Activated CD8-positive, alpha-beta T cell treated with anti-CD3 and anti-CD28 coated beads, Interleukin-2, amount 10 ng/mL, durations not matched to agents 7 days and 5 days (primary cell): ENCODE measurements around the gene AP5B1. TPM values are rescaled to one million over a fixed set of nuclear protein-coding genes. Genes with fewer than 3 reads are reported as not detected.
"Not testable (repeated sequence)": the region's sequence is repeated elsewhere in the genome, so short reads cannot be mapped to it uniquely, and the experiment has no call there.

ENCODE experiments used
- ATAC-seq: fragments of 150-1000 bp; cut with Tn5 transposase; one replicate; pipeline ENCODE4 v1.10.0; 2021; ENCODE audit warnings: moderate library complexity
- CTCF ChIA-PET: fragments of 350-600 bp; sonication (Branson Sonifier 250); formaldehyde crosslinking; loops from one replicate; lab custom pipeline; 2021; ENCODE audit warnings: antibody characterized with exemption; lab: Charles Lee
- POLR2A ChIA-PET: fragments of 350-600 bp; sonication (Branson Sonifier 250); formaldehyde crosslinking; loops from one replicate; lab custom pipeline; 2021; ENCODE audit warnings: antibody characterized with exemption; lab: Charles Lee
- DNase-seq: peaks from one replicate; pipeline ENCODE4 v3.0.0-alpha.2; 2020
- H3K27ac Mint-ChIP-seq: one replicate; pipeline ENCODE4 v1.8.0; 2021; ENCODE audit warnings: mild to moderate bottlenecking, mixed read lengths
- H3K27me3 Mint-ChIP-seq: one replicate; pipeline ENCODE4 v1.8.0; 2021; ENCODE audit warnings: low read depth, mixed read lengths
- H3K36me3 Mint-ChIP-seq: one replicate; pipeline ENCODE4 v1.8.0; 2021; ENCODE audit warnings: low read depth, mixed read lengths
- H3K4me1 Mint-ChIP-seq: one replicate; pipeline ENCODE4 v1.8.0; 2021; ENCODE audit warnings: low read depth, mixed read lengths
- H3K4me3 Mint-ChIP-seq: one replicate; pipeline ENCODE4 v1.8.0; 2021; ENCODE audit warnings: mild to moderate bottlenecking, mixed read lengths
- H3K9me3 Mint-ChIP-seq: one replicate; pipeline ENCODE4 v1.8.0; 2022; ENCODE audit warnings: mixed read lengths; ENCODE audit not compliant: insufficient read depth
- total RNA-seq, 2 experiments: library from RNA; stranded (reverse); gene quantifications; one replicate each; pipeline ENCODE4 v1.2.3, GENCODE V29; 2021

Gene AP5B1
- total RNA-seq, 2 experiments from 2014 or later = 21.9 to 22.5 TPM

- Mint-ChIP-seq H3K4me1 (no peaks in the 10 kb centered on the region), H3K4me3 (no peak overlapping the region), H3K36me3 (no peaks in the 10 kb centered on the region), H3K27me3 (peaks cover 40% of the 10 kb centered on the region), H3K9me3 (no peaks in the 10 kb centered on the region), H3K27ac (no peak overlapping the region)
- DNase-seq (no peak), ATAC-seq (no peak)
- ChIA-PET CTCF (interaction anchor here (0.9 to 1.4 kb wide), 4 partner anchors 18 to 78 kb away, joined by 3 to 7 read pairs (median 4); no protein-coding TSS in a partner anchor), POLR2A (no interaction called here)
Observed at GRCh38 chr11:65745049-65745448, 35.7 kb downstream of the AP5B1 start.

- DNase-seq = no peak
- Mint-ChIP-seq H3K36me3 (no peaks in the 10 kb centered on the region), H3K27me3 (peaks cover 36% of the 10 kb centered on the region), H3K27ac (no peak overlapping the region), H3K9me3 (no peaks in the 10 kb centered on the region), H3K4me1 (no peaks in the 10 kb centered on the region), H3K4me3 (no peak overlapping the region)
- ChIA-PET CTCF (interaction anchor here (0.9 to 1.4 kb wide), 5 partner anchors 18 to 78 kb away, joined by 3 to 7 read pairs (median 4); no protein-coding TSS in a partner anchor), POLR2A (no interaction called here)
- ATAC-seq = no peak
Observed at GRCh38 chr11:65744699-65745042, 36.1 kb downstream of the AP5B1 start.

GRCh38 chr11:65744026-65744698 lies 36.6 kb downstream of the AP5B1 start:
- Mint-ChIP-seq H3K9me3 (no peaks in the 10 kb centered on the region), H3K27ac (no peak overlapping the region), H3K27me3 (peaks cover 31% of the 10 kb centered on the region), H3K4me3 (no peak overlapping the region), H3K36me3 (no peaks in the 10 kb centered on the region), H3K4me1 (no peaks in the 10 kb centered on the region)
- POLR2A ChIA-PET = no interaction called here
- CTCF ChIA-PET = interaction anchor here (0.9 to 1.4 kb wide), 5 partner anchors 17 to 79 kb away, joined by 3 to 7 read pairs (median 4); no protein-coding TSS in a partner anchor
- no peak for DNase-seq
- no peak for ATAC-seq

- ATAC-seq (no peak), DNase-seq (no peak)
- Mint-ChIP-seq H3K9me3 (no peaks in the 10 kb centered on the region), H3K27ac (no peak overlapping the region), H3K4me3 (no peak overlapping the region), H3K36me3 (no peaks in the 10 kb centered on the region), H3K27me3 (peaks cover 27% of the 10 kb centered on the region), H3K4me1 (no peaks in the 10 kb centered on the region)
- CTCF ChIA-PET = interaction anchor here (1.2 to 1.4 kb wide), 2 partner anchors 20 to 36 kb away, joined by 3 to 7 read pairs; no protein-coding TSS in a partner anchor
- POLR2A ChIA-PET = no interaction called here
Observed at GRCh38 chr11:65743681-65744025, 37.1 kb downstream of the AP5B1 start.

GRCh38 chr11:65742353-65742752 lies 38.4 kb downstream of the AP5B1 start:
- Mint-ChIP-seq H3K27me3 (peaks cover 31% of the 10 kb centered on the region), H3K9me3 (peaks cover 4% of the 10 kb centered on the region), H3K27ac (no peak overlapping the region), H3K4me3 (no peak overlapping the region), H3K36me3 (no peaks in the 10 kb centered on the region), H3K4me1 (no peaks in the 10 kb centered on the region)
- POLR2A ChIA-PET = interaction anchor here (0.8 kb wide), 1 partner anchor 19 kb away, joined by 4 read pairs; no protein-coding TSS in a partner anchor
- ATAC-seq (no peak), DNase-seq (no peak)
- CTCF ChIA-PET = no interaction called here

GRCh38 chr11:65741185-65741584 lies 39.6 kb downstream of the AP5B1 start:
- H3K36me3 Mint-ChIP-seq = peaks cover 3% of the 10 kb centered on the region
- POLR2A ChIA-PET = no interaction called here

GRCh38 chr11:65739022-65739421 lies 41.8 kb downstream of the AP5B1 start:
- Mint-ChIP-seq H3K36me3 (peaks cover 3% of the 10 kb centered on the region), H3K27me3 (peaks cover 28% of the 10 kb centered on the region), H3K4me3 (no peak overlapping the region), H3K4me1 (no peaks in the 10 kb centered on the region), H3K9me3 (peaks cover 17% of the 10 kb centered on the region), H3K27ac (no peak overlapping the region)
- CTCF ChIA-PET = no interaction called here
- ATAC-seq = no peak
- POLR2A ChIA-PET = no interaction called here
- no peak for DNase-seq

More at GRCh38 chr11:65741185-65741584, 39.6 kb downstream of the AP5B1 start:
- Mint-ChIP-seq H3K27ac (no peak overlapping the region), H3K27me3 (peaks cover 30% of the 10 kb centered on the region), H3K4me1 (no peaks in the 10 kb centered on the region), H3K4me3 (no peak overlapping the region), H3K9me3 (peaks cover 15% of the 10 kb centered on the region)
- CTCF ChIA-PET = interaction anchor here (1.8 kb wide), 1 partner anchor 20 kb away, joined by 6 read pairs; the partner anchor contains the start of gene RNASEH2C
- DNase-seq (no peak), ATAC-seq (no peak)

- H3K4me3 Mint-ChIP-seq = no peak overlapping the region
- H3K36me3 Mint-ChIP-seq = peaks cover 3% of the 10 kb centered on the region
- DNase-seq = no peak
- ChIA-PET POLR2A (no interaction called here), CTCF (interaction anchor here (1.5 to 3.4 kb wide), 2 partner anchors 10 to 43 kb away, joined by 3 to 17 read pairs; partner anchors contain the start of gene AP5B1)
- H3K27ac Mint-ChIP-seq = no peak overlapping the region
- peaks cover 34% of the 10 kb centered on the region for H3K27me3 Mint-ChIP-seq
- no peak for ATAC-seq
- H3K4me1 Mint-ChIP-seq = no peaks in the 10 kb centered on the region
- peaks cover 17% of the 10 kb centered on the region for H3K9me3 Mint-ChIP-seq
Observed at GRCh38 chr11:65736810-65737209, 44.0 kb downstream of the AP5B1 start.

- H3K4me3 Mint-ChIP-seq, H3K36me3 Mint-ChIP-seq, DNase-seq, ATAC-seq, H3K27ac Mint-ChIP-seq, POLR2A ChIA-PET, H3K4me1 Mint-ChIP-seq: not testable (repeated sequence)
- Mint-ChIP-seq H3K27me3 (peaks cover 31% of the 10 kb centered on the region), H3K9me3 (peaks cover 17% of the 10 kb centered on the region)
- CTCF ChIA-PET = interaction anchor here (1.4 kb wide), 1 partner anchor 82 kb away, joined by 3 read pairs; no protein-coding TSS in a partner anchor
Observed at GRCh38 chr11:65735111-65735510, 45.7 kb downstream of the AP5B1 start.

GRCh38 chr11:65730461-65730860 lies 50.3 kb downstream of the AP5B1 start:
- ChIA-PET CTCF (interaction anchor here (0.8 kb wide), 1 partner anchor 292 kb away, joined by 3 read pairs; no protein-coding TSS in a partner anchor), POLR2A (interaction anchor here (0.8 kb wide), 1 partner anchor 10 kb away, joined by 3 read pairs; the partner anchor contains the start of gene RNASEH2C)
- H3K4me1 Mint-ChIP-seq = no peaks in the 10 kb centered on the region
- no peak for ATAC-seq
- DNase-seq = no peak
- peaks cover 15% of the 10 kb centered on the region for H3K27me3 Mint-ChIP-seq
- H3K9me3 Mint-ChIP-seq = no peaks in the 10 kb centered on the region
- H3K36me3 Mint-ChIP-seq = no peaks in the 10 kb centered on the region
- H3K27ac Mint-ChIP-seq = no peak overlapping the region
- no peak overlapping the region for H3K4me3 Mint-ChIP-seq

- H3K36me3 Mint-ChIP-seq = no peaks in the 10 kb centered on the region
- no peak for ATAC-seq
- no peak overlapping the region for H3K4me3 Mint-ChIP-seq
- CTCF ChIA-PET = interaction anchor here (1.4 to 3.2 kb wide), 3 partner anchors 16 to 294 kb away, joined by 3 to 15 read pairs (median 7); partner anchors contain the start of genes AP5B1 and KAT5
- no peak for DNase-seq
- H3K4me1 Mint-ChIP-seq = no peaks in the 10 kb centered on the region
- no peaks in the 10 kb centered on the region for H3K9me3 Mint-ChIP-seq
- no peak overlapping the region for H3K27ac Mint-ChIP-seq
- POLR2A ChIA-PET = interaction anchor here (0.7 to 1.5 kb wide), 2 partner anchors 52 to 210 kb away, joined by 3 to 5 read pairs; no protein-coding TSS in a partner anchor
- H3K27me3 Mint-ChIP-seq = peaks cover 11% of the 10 kb centered on the region
Observed at GRCh38 chr11:65727865-65728264, 52.9 kb downstream of the AP5B1 start.

GRCh38 chr11:65726660-65727059 lies 54.1 kb downstream of the AP5B1 start:
- no peak overlapping the region for H3K4me3 Mint-ChIP-seq
- no peak overlapping the region for H3K27ac Mint-ChIP-seq
- peaks cover 5% of the 10 kb centered on the region for H3K4me1 Mint-ChIP-seq
- DNase-seq (no peak), ATAC-seq (no peak)
- no peaks in the 10 kb centered on the region for H3K36me3 Mint-ChIP-seq
- ChIA-PET CTCF (interaction anchor here (0.6 to 3.2 kb wide), 8 partner anchors 10 to 953 kb away, joined by 3 to 15 read pairs (median 3); partner anchors contain the start of genes AP5B1 and KAT5), POLR2A (interaction anchor here (1.5 kb wide), 1 partner anchor 53 kb away, joined by 3 read pairs; no protein-coding TSS in a partner anchor)
- H3K9me3 Mint-ChIP-seq = no peaks in the 10 kb centered on the region
- peaks cover 5% of the 10 kb centered on the region for H3K27me3 Mint-ChIP-seq
